Iris pigment epithelial cell (primary cell): ENCODE data around the gene ZNF20.

Source experiments
- DNase-seq: peaks from one replicate; pipeline ENCODE4 v3.0.0-alpha.2; 2011; ENCODE audit warnings: low read depth

The ZNF20 gene

DNA sequence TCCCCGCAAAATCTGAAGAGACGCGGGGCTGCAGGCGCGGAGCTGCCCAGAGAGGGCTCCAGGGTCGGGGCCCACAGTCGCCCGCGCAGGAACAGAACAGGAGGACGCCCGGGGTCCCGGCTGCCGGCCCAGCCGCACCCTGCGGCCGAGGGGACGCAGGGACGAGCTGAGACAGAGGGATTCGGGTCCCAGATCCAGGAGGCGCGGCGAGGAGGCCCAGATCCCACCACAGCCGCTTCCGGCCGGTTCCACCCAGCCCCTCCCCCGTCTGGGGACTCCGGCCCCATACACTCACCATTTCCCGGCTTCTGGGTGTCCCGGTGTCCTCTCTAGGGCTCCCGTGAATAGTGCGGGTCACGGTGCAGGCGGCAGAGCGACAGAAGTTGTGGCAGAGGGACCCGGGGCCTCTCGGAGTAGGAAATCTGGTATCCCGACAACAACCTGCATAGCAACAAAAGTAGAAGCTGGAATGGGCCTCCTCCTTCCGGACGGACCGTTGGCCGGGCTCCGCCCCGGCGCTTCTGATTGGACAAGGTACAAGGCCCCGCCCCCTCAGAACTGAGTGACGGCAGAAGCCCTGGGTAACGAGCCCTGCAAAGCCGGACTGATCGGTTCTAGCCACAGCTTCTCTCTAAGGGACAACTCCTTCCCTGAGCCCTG is at the start of gene ZNF20:
TSS of gene ZNF20 (minus strand) at position 466 of the 660 bp plus-strand sequence. CDS start at position 298, 168 bp downstream.
- DNase-seq, result peak; percentile 95

DNA sequence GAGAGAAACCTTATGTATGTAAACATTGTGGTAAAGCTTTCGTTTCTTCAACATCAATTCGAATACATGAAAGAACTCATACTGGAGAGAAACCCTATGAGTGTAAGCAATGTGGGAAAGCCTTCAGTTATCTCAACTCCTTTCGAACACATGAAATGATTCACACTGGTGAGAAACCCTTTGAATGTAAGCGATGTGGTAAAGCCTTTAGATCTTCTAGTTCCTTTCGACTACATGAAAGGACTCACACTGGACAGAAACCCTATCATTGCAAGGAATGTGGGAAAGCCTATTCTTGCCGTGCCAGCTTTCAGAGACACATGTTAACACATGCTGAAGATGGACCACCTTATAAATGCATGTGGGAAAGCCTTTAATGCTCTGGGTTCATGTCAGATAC is 47.5 kb upstream of the ZNF20 start:
- DNase-seq, result no peak

DNA sequence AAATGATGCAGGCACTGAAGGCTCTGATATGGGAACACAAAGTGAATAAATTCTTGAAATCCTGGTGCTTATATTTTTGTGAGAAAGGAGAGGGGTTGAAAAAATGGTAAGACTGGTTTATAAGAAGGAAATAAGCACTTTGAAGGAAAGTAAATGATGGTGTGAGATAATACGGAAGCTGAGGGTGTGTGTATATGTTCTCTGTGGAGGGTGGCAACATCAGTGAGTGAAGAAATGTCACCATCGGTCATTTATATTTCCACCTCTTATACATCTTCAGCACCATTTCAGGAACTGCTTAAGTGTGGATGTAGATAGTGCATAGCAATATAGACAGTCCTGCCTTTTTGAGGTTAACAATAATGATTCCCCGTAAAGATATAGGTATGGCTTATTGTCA is 40.2 kb upstream of the ZNF20 start:
- no peak for DNase-seq

DNA sequence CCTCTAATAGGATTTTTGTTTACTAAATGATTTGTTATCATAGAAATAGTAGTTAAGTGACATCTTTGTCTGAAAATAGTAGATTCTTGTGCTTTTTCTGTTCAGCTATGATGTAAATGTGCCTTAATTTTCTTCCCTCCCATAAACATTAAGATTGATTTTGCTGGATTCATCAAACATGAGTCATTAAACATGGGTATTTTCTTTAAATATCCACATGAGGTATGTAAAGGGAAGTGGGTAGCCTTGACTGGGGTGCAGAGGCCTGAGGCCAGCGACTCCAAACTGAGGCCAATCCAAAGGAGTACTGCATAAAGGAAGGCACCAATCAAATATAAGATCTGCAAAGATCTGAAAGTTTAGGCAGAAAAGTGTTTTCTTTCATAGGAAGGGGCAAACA is 26.5 kb upstream of the ZNF20 start:
- peak; percentile 48 for DNase-seq

DNA sequence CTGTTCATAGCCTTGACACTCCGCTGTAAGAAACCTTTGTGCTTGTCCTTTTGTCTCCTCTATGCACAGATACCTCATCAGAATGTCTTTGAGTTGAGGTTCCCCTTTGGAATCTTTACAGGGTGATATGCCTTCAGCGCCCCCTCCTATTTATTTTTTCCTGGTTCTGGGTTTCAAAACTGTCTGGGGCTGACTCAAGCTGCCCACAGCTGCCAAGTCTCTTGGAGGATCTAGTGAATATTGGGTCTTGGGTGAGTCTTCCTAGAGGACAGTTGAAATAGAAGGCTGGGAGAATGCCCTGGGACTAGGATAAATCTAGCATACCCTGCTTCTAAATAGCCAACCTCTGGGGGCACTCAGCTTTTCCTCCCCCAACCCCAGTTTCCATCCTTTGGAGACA is 23.7 kb upstream of the ZNF20 start:
- DNase-seq, result peak; percentile 59

DNA sequence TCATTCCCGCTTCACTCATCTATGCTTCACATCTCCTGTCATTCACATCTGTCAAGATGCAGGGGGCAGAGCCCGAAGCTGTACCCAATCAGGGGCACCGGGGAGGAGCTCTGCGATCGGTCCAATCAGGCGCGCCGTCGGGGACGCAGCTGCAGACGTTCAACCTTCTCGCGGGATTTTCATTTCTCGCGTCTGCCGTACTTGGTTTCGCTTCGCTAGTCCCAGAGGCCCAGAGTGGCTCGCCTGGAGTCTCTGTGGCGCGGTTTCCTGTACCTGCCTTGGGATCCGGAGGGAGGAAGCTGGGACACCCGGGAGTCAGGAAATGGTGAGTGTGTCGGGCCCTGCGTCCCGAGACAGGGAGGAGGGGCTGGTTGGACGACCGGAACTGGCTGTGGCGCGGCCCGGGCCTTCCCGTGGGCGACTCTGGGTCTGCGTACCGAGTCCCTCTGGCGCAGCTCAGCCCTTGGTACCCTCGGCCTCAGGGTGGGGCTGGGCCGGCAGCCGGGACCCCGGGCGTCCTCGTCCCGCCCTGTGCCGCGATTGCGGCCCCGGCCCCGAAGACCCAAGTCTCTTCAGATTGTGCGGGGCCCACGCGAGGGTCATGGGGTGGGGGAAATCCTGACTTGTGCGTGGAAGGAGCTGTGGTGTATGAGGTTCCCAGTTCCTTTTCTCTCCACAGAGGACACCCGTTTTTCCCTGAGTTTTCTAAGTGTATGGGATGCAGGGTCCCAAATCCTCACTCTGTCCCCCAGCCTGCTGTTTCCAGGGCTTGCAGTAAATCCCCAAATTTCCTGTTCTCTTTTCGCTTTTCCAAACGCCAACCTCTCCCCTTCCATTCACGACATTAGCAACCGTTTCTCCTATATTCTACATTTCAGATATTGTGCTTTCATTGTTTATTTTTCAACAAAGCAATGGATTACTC is 23.0 kb upstream of the ZNF20 start, which contains the start of gene ZNF136:
TSS of gene ZNF136 (plus strand) at position 215 of the 925 bp plus-strand sequence. CDS start at position 323, 108 bp downstream.
- peak; percentile 96 for DNase-seq

DNA sequence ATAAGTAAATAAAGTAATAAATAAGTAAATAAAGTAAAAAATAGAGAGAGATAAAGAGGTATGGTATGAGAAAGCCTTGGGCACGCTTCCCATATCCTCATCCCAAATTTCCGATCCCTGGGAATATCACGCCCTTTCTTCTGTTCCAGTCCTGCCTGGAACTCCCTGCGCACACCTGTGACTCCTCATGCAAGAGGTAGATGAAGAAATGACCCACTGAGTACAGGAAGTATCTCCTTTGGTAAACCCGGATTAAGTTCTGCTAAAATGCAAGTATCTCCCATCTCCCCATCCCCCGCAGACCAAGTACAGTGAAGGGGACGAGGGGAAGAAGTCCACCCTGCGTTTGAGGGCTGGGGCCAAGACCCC is 22.3 kb upstream of the ZNF20 start:
- DNase-seq, result no peak

DNA sequence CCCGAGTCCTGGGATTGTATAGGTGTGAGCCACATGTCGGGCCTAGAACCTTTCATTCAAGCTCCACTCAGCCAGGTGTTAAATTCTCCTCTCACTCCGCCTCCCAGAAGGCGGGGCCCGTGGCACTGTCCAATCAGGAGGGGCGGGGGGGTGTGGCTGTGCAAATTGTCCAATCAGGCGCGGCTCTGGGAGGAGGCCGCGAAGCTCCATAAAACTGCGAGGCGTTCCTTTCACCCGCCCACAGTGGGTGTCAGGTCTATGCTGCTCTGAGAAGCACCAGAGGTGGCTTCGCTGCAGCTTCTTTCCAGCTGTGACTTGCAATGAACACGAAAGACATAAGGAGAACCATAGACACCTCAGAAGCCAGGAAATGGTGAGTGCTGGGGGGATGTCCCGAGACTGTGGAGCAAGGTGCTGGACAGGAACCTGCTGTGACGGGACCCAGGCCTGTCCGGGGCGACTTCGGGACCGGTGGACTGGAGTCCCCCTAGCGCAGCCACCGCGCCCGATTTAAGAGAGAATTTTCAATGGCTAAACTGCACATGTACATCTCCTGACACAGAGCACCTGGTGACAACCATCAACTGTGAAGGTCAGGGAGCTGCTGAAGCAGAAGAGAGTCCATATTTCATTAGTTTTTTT is 19.7 kb upstream of the ZNF20 start:
- no peak for DNase-seq

DNA sequence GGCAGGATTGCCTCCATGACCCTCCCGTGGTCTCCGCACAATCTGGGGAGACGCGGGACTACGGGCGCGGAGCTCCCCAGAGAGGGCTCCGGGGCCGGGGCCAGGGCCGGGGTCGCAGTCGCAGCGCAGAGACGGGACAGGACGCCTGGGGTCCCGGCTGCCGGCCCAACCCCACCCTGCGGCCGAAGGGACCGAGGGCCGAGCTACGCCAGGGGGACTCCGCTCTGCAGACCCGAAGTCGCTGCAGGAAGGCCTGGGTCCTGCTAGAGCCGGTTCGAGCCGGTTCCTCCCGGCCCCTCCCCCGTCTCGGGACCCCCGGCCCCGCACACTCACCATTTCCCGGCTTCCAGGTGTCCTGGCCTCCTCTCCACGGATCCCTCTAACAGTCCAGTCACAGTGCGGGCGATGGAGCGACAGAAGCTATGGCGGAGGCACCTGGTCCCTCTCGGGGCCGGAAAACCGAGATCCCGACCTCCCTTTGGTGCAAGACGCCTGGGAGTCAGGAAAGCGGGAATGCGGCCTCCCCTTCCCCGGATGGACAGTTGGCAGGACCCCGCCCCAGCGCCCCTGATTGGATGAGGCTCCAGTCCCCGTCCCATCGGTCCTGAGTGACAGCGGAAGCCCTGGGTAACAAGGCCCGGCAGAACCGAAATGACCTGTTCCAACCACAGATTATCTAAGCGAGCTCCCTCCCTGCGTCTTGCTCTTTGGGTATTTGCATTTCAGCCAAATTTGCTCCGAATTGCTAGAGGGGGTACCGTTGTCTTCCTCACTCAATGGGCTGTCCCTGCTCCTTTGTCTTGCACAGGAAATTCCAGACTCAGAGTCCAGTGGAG is 16.3 kb upstream of the ZNF20 start, which contains the start of gene ZNF625:
TSS of gene ZNF625 (minus strand) at position 512 of the 836 bp plus-strand sequence. CDS start at position 336, 176 bp downstream.
- peak; percentile 74 for DNase-seq

DNA sequence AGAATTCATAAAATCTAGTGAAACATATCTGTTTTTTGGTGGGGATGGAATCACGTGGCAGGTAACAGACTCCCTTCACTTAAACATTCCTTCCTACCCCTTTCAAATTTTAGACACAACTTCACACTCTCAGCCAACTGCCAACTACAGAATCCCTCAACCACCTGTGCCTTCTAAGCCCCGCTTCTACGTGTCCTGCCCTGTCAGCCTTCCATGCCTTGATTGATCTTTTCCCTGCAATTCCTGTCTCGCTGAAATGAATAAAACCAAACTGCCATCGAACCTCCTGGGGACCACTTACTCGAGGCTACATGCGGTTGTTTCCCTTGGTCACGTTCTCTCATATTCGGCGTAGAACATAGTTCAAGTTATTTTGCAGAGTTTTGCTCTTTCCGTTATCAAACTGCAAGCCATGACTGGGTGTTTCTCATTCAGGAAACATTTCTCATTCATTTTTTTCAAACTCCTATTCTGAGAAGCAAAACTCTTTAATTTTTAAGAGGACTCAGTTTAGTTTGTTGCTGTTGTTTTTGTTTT is 15.2 kb upstream of the ZNF20 start:
- DNase-seq, result peak; percentile 11

DNA sequence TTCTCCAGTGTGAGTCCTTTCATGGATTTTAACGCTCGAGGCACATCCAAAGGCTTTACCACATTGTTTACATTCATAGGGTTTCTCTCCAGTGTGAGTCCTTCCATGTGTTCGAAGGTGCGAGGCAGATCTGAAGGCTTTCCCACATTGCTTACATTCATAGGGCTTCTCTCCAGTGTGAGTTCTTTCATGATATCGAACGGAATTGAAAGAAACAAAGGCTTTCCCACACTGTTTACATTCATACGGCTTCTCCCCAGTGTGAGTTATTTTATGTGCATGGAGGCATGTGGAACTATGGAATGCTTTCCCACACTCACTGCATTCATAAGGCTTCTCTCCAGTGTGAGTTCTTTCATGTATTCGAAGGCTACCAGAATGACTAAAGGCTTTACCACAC is 5.2 kb upstream of the ZNF20 start:
- DNase-seq, result no peak

DNA sequence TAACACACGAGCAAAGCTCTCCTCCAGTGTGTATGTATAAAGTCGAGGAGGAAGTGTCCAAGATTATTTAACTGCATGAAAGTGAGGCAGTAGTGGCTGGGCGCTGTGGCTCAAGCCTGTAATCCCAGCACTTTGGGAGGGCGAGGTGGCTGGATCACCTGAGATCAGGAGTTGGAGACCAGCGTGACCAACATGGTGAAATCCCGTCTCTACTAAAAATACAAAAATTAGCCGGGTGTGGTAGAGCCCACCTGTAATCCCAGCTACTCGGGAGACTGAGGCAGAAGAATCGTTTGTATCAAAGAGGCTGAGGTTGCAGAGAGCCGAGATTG is 1.2 kb upstream of the ZNF20 start:
- DNase-seq, result no peak

DNA sequence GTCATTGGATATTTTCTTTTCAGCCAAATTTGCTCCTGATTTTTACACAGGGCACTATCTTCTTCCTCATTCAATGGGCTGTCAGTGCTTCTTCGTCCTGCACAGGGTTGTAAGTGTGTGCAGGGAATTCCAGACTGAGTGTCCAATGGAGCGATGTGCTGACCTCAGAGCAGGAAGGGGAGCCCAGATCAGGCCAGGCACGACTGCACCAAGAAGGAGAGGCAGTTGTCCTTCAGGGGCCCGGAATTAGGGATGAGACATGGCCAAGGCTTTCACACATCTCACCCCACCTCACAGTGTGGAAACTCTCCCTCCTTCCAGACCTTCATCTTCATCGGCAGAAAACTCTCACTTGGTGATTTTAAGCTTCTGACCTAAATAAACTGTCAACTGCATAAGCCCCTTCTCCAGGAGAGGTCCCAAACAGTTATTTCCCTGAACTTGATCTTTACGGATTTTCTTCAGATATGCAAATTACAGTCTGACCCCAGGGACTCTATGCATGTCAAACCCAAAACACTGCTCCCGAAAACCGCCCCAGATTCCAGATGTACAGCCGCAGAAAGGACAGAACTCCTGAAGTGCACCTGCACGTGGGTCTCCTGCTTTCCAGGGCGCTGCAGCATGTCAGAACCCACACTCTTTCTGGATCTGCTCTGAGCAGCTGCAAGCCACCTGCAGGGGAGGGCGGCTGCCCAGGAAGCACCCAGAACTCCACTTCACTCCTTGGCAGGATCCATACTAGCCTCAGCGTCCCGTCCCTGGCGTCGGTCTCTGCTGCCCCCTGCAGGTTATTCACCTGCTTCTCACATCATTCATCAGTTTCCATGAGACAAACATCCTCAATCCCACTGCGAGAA is 625 bp upstream of the ZNF20 start:
- DNase-seq, result peak; percentile 81

DNA sequence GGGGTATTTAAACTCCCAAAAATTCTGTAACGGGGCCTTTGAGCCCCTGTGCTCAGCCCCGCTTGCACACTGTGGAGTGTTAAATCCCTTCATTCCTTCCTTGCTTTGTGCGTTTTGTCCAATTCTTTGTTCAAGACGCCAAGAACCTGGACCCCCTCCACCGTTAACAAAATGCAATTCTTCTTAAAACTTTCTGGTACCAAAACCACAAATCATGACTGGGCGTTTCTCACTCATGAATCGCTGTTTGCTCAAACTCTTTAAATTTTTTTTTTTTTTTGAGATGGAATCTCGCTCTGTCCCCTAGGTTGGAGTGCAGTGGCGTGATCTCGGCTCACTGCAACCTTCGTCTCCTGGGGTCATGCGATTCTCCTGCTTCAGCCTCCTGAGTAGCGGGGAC is 881 bp downstream of the ZNF20 start:
- DNase-seq, result peak; percentile 18

DNA sequence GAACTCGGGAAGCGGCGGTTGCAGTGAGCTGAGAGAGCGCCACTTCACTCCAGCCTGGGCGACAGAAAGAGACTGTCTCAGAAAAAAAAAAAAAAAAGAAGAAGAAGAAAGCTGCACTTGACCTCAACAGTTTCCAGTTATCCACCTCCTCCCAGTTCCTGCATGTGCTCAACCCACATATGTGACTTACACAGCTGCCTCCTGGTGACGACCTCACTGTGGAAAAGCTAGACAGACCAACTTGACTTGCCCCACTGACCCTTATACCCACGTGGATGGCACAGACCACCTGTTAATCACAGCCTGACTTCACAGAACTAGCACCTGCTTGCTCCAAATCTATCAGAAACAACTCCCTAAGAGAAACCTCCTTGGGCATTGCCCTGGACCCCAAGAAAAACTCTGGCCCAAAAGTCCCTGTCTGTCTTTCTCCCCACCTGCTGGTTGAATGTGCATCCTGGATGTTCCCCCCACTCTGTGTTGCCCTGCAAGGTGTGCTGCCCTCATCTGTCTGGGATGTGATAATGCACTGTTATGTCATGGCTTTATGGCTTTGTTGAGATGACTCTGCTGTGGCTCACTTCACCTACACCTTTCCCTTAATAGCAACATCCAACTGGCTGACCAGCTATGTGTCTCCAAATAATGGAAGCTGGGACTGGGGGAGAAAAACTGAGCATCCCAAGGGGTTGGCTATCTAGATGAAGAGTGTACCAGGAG is 2.8 kb downstream of the ZNF20 start:
- DNase-seq, result no peak

DNA sequence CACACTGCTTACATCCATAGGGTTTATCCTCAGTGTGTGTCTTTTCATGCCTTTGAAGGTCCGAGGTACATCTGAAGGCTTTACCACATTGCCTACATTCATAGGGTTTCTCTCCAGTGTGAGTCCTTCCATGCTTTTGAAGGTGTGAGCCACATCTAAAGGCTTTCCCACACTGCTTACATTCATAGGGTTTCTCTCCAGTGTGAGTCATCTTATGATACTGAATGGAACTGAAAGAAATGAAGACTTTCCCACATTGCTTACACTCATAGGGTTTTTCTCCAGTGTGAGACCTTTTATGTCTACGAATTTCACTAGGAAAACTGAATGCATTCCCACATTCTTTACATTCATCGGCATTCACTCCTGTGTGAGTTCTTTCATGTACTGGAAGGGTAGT is 7.1 kb downstream of the ZNF20 start:
- DNase-seq, result peak; percentile 18

DNA sequence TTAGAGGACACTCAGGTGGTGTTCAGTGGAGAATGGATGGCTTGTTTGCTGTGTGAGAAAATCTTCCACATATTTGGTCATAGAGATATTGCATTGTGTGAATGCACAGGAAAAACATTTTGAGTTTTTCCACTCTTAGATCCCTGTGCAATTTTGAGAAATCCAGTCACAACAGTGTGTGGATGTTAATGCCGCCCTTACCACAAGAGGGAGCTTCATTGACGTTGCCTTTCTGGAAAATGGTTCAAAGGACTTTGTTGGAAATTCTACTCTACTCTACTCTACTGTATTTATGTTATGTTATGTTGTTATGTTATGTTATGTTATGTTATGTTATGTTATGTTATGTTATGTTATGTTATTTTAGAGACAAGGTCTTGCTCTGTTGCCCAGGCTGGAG is 13.4 kb downstream of the ZNF20 start:
- DNase-seq, result peak; percentile 23

DNA sequence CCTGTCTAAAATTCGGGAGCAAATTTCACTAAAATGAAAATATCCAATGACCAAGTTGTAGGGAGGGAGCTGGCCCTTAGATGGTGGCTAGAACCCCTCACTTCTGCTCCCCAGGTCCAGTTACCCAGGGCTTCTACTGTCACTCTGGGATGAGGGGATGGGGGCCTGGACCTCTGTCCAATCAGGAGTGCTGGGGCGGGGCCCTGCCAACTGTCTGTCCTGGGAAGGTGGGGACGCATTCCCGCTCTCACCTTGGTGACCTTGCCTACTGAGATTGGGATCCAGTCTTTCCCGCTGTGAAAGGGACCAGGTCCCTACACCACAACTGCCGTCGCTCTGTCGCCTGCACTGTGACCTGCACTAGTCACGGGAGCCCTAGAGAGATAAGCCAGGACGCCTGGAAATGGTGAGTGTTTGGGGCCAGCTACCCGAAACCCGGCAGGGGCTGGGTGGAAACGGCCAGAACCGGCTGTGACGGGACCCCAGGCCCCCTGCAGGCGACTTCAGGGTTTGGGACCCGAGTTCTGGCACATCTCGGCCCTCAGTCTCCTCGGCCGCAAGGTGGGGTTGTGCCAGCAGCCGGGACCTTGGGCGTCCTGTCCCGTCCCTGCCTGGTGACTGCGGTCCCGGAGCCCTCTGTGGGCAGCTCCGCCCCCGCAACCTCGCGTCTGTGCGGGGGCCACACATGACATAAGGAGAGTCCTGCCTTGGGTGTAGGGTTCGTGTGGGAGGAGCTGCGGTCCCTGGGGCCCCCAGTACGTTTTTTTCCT is 22.8 kb downstream of the ZNF20 start:
- DNase-seq, result no peak

DNA sequence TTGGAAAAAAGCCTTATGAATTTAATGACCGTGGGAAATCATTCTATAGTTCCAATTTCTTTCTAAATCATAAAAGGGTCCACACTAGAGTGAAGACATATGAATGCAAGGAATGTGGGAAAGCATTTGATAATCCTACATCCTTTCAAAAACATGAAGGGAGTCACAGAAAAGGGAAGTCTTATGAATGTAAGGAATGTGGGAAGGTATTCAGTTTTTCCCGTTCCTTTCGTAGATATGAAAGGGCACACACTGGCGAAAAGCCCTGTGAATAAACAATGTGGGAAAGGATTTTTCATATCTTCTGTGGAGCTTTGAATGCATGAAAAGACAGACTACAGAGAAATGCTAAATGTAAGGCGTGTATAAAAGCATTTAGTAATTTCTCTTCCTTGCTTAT is 27.0 kb downstream of the ZNF20 start:
- no peak for DNase-seq
